DMS79 treated with DMSO at 0.1 percent for 48 hours (cell line): ENCODE data around the gene ACACA.

Experiments used
- DNase-seq: peaks from one replicate; lab custom pipeline; 2025; lab: John Stamatoyannopoulos, UW

ACACA gene

GRCh38 chr17:37230633-37231032, 176.0 kb downstream of the ACACA start:
- DNase-seq, result no peak

DNA sequence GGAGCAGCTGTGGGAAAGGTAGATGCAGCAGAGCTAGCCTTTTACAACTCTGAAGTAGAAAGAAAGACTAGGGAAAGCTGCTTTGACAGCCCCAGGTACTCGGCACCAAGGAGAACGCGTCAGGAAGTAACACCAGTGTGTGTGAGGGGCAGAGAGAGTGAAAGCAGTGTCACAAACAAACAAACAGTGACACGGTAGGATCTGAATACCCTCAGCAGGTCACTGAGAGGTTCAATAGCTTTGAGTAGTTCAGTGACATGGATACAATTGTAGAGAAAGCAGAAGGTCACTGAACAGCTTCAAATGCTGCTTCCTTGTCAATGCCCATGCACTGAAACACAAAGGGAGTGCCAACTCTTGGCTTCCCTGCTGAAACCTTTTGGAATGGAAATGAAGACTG, 181.2 kb downstream of the ACACA start:
- DNase-seq, result no peak

DNA sequence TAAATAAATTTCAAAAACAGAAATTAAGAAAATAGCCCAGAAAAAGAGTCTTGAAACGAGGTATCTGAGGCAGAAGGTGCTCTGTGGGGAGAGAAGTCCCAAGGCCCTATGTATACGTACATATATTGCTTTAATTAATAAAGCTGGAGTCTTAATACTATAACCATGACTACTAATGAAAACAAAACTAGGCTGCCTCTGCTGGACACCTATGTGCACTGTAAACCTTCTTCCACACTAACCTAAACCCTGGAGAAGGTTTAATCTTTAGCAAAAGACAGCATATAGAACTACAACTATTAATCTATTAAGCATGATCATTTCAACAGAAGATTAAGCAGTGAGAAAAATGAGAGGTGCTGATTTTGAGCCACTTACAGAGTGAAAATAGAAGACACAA, 184.8 kb downstream of the ACACA start:
- DNase-seq, result no peak

- DNase-seq, result peak; percentile 41
Measured at GRCh38 chr17:37220607-37220953, 186.1 kb downstream of the ACACA start.

DNA sequence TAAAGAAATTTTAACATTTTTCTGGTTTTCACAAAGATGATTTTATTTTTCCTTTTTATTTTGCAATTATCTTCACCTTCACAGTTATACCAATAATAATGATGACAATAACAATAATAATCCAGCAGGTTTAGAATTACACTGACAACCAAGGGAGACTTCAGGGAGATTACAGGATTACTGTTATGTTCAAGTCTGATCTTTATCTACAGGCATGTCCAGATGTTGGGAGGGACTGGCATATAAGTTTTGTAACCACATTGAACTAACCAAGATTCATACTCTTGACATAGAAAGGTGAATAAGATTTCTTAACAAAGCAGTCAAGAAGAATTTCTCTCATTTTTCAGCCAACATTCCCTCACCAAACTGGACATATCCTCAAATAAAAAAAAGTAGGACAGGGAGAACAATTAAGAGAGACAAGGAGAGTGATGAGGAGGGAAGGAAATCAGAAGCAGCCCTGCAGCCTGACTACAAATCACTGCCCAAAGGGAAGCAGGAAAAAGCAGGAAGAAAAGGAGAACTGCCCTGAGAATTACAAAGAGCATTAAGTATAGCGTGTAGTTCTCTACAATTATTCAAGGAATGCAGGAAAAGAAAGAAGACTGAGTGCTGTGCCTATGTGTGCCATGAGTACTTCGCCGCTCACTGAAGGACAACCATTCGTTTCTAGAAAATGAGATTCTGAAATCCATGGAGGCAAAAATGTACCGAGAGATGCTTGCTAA, 186.6 kb downstream of the ACACA start:
- DNase-seq, result no peak

- no peak for DNase-seq
Measured at GRCh38 chr17:37218849-37219248, 187.8 kb downstream of the ACACA start.

DNA sequence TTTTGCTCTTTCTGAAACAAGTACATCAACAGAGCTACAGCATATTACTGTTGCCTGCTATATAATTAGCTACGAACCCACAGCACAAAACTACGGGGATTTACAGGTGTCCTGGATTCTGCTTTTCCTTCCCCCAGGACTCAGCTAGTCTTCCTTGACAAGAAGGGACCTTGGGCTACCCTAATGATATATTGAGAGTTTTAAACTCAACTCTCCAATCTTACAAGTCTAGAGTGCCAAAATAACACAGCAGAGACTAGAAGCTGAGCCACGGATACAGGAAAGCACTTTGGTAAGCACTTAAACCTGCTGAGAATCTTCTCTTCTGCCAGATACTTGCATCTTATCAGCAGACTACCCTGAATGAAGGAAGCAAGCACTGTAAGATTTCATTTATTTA, 192.2 kb downstream of the ACACA start:
- no peak for DNase-seq

- no peak for DNase-seq
Measured at GRCh38 chr17:37213927-37214326, 192.7 kb downstream of the ACACA start.

DNA sequence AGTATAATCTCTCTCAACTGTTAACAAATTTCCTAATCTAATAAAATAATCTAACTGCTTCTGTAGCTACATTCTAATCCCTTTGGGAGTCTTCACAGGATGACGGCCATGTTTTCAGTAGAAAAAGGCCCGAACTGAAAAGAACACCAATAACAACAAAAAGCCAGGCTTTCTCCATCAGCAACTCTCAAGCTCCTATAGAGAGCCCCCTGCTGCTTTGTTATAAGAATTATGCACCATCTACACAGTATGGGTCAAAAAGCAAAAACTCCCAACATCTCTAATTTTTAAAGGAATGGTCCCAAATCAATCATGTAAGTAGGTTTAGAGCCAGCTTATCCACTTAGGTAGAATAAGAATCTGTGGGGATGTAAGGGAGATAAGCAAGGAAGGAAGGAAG, 194.5 kb downstream of the ACACA start:
- DNase-seq, result no peak

- no peak for DNase-seq
Measured at GRCh38 chr17:37211136-37211535, 195.5 kb downstream of the ACACA start.

DNA sequence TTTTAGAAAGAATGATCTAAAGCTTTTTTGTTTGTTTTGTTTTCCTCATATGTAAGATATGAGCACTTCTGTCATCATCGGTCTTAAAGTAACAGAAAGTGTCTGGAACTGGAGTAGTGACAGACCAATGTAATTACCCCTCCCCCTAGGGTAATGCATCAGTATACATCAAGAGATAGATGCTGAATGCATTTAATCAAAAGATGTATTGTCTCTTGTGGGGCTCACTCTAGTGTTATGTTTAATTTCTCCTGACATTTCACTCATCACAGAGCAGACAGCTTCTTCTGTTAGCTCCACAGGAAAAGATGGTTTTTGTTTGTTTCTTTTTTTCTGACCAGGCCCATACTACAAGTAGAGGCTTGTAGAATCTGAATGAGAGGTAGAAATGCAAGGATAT, 199.5 kb downstream of the ACACA start:
- no peak for DNase-seq

DNA sequence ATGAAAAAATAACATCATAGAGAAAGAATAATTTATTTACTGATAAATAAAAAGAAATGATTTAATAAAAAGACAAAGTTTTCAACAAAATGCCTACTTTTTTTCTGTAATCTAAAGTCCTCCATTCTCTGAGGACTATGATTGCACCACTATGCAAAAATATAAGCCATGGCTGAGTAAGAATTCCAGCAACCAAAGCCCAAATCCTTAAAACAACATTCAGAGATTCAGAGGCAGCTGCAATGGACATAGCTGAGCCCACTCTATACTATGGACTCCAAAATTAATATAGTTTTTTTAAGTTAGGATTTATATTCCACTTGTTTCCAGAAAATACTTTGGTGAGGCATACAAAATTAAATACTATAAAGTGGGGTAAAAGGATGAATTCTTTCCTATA, 200.3 kb downstream of the ACACA start:
- DNase-seq, result no peak

DNA sequence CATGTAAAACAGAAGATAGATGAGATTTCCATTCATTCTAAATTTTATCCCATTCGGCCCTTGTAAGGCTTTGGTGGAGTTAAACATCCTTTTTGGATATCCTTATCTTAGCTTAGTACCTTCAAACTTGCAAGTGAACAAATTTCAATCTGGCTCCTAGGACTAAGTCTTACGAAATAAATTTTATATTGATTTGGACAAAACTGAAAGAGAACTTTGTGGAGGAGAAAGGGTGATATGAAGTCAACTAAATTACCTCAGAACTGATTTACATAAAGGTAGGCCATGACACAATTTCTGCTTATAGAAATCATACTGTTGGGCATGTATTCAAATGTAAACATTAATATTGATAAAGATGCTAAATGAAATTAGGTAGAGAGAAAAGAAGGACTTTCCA, 206.1 kb downstream of the ACACA start:
- DNase-seq, result no peak

- DNase-seq, result no peak
Measured at GRCh38 chr17:37197336-37197735, 209.3 kb downstream of the ACACA start.

DNA sequence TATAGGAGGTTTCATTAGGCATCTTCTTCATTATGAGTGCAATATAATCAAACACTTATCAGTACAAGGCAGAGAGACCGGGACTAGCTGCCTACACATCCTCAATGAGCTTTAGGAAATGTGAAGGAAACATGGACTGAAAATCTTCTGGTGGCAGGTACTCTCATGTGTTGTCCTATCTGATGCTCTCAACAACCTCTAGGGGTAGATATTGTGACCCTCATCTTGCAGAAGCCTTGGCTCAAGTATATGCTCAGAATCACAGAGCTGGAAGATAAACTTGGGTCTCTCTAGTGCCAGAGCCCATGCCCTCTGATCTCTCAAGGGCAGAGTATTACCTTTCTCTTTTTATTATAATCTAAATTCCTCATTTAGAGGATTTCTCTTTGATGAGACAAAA, 212.4 kb downstream of the ACACA start:
- DNase-seq, result no peak

DNA sequence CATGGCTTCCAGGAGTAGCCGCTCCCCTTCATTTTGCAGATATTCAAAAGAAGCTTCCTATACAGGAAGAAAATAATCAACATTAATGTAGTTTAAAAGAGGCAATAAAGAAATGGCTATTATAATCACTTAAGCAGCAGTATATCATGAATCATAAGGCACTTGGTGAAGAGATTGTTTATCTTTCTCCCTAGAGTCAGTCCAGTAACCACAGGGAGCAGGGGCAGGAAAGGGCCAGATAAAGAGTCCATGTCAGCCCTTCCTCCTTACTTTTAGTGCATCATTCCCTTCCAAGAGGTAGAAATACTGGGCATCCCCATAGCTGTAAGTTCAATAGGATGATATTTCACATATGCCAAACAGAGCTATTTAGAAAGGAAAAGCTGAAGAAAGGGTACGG, 215.4 kb downstream of the ACACA start:
- no peak for DNase-seq

DNA sequence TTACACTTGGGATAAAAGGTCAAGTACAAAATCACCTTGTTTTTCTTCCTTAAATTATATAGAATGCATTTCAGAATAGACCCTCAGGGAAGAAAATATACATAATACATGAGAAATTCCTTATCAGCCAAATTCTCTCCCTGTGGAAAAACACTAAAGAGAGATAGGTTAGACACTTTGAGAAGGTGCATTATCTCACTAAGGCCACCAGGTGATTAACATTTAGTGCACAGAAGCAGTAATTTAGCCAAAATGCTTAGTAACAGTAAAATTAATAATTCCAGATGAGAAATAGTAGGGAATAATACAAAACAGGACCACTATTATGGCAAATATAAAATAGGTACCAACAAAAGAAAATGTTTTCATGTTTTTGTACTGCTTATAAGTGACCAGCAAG, 216.1 kb downstream of the ACACA start:
- no peak for DNase-seq

DNA sequence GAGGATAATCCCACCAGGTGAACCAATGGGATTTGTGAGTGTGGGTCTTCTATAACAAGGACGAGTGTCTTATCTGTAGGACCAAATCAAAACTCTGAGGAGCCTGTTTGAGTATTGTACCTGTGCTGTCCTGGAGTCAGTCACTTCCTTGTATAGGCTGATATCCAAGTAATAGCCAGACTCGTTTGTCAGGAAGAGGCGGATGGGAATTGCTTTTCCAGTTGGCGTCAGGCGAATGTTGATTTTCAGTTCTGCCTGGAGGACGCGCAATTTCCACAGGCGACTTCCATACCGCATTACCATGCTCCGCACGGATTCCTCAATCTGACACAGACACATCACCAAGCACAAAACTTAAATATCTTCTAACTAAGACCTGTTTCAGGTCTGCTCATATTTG, 218.5 kb downstream of the ACACA start:
- no peak for DNase-seq

GRCh38 chr17:37187262-37187661, 219.4 kb downstream of the ACACA start:
- no peak for DNase-seq

- no peak for DNase-seq
Measured at GRCh38 chr17:37182786-37183465, 223.7 kb downstream of the ACACA start.

DNA sequence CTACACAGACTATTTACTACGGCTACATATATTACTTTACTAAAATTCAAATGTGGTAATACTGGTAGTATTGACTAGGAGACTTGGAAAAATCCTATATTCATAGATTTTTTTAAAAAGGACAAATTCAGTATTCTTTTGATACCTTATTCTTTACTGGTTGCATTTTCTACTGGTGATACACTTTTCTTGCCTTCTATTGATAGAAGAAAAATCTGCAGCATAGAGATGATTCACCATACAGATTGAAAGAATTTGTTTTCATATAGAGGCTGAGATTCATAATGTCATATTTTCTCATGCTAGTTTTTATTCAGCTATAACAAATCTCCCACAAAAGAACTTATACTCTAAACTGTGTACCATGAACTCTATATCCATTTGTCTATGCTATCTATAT, 226.3 kb downstream of the ACACA start:
- no peak for DNase-seq

- no peak for DNase-seq
Measured at GRCh38 chr17:37179893-37180292, 226.7 kb downstream of the ACACA start.

GRCh38 chr17:37177254-37177870, 229.3 kb downstream of the ACACA start:
- peak; percentile 66 for DNase-seq

- no peak for DNase-seq
Measured at GRCh38 chr17:37176723-37177122, 229.9 kb downstream of the ACACA start.
